Activated T-cell treated with anti-CD3 and anti-CD28 coated beads, Interleukin-2, amount 50 U/mL, for 4 hours (primary cell): ENCODE measurements around the gene COL26A1. TPM values are rescaled to one million over a fixed set of nuclear protein-coding genes. Genes with fewer than 3 reads are reported as not detected.

Experiments used
- ATAC-seq, 2 donors: fragments of 200-7000 bp; cut with Tn5 transposase; one replicate each; pipeline ENCODE4 v1.10.0; 2021
- DNase-seq: peaks from one replicate; pipeline ENCODE4 v3.0.0-alpha.2; 2020
- H3K27me3 Mint-ChIP-seq: one replicate; pipeline ENCODE4 v1.8.0; 2021; ENCODE audit warnings: low read depth, mixed read lengths
- H3K36me3 Mint-ChIP-seq: one replicate; pipeline ENCODE4 v1.8.0; 2022; ENCODE audit warnings: mixed read lengths; ENCODE audit not compliant: insufficient read depth
- H3K4me1 Mint-ChIP-seq: one replicate; pipeline ENCODE4 v1.8.0; 2021; ENCODE audit warnings: low read depth, mixed read lengths
- H3K4me3 Mint-ChIP-seq: one replicate; pipeline ENCODE4 v1.8.0; 2021; ENCODE audit warnings: mild to moderate bottlenecking, moderate library complexity, mixed read lengths
- H3K9me3 Mint-ChIP-seq: one replicate; pipeline ENCODE4 v1.8.0; 2021; ENCODE audit warnings: mixed read lengths
- total RNA-seq, 3 donors: library from RNA; stranded (reverse); gene quantifications; one replicate each; pipeline ENCODE4 v1.2.1, GENCODE V29; 2021

COL26A1 gene
- total RNA-seq, 3 donors from 2014 or later, result 0.05 TPM; not detected in 2

GRCh38 chr7:101542527-101543241 is 180.0 kb downstream of the COL26A1 start:
- Mint-ChIP-seq H3K4me1 (no peaks in the 10 kb centered on the region), H3K9me3 (no peaks in the 10 kb centered on the region), H3K36me3 (no peaks in the 10 kb centered on the region), H3K4me3 (no peak overlapping the region), H3K27me3 (peaks cover 1% of the 10 kb centered on the region)
- DNase-seq, result peak; percentile 74
- ATAC-seq, result peak in 1 of 2 donors; percentile 39

GRCh38 chr7:101543242-101543766 is 180.6 kb downstream of the COL26A1 start:
- Mint-ChIP-seq H3K4me3 (no peak overlapping the region), H3K36me3 (no peaks in the 10 kb centered on the region), H3K4me1 (no peaks in the 10 kb centered on the region), H3K27me3 (peaks cover 3% of the 10 kb centered on the region), H3K9me3 (no peaks in the 10 kb centered on the region)
- ATAC-seq (no peak), DNase-seq (no peak)

- ATAC-seq (no peak), DNase-seq (no peak)
- Mint-ChIP-seq H3K36me3 (no peaks in the 10 kb centered on the region), H3K4me1 (no peaks in the 10 kb centered on the region), H3K9me3 (no peaks in the 10 kb centered on the region), H3K4me3 (no peak overlapping the region), H3K27me3 (peaks cover 3% of the 10 kb centered on the region)
Measured at GRCh38 chr7:101543846-101544245, 181.2 kb downstream of the COL26A1 start.

- H3K4me3 Mint-ChIP-seq, result no peak overlapping the region
Measured at GRCh38 chr7:101545441-101546190, 182.9 kb downstream of the COL26A1 start.

GRCh38 chr7:101546308-101546936 is 183.7 kb downstream of the COL26A1 start:
- no peaks in the 10 kb centered on the region for H3K9me3 Mint-ChIP-seq
- no peaks in the 10 kb centered on the region for H3K4me1 Mint-ChIP-seq
- no peaks in the 10 kb centered on the region for H3K36me3 Mint-ChIP-seq
- H3K27me3 Mint-ChIP-seq, result peaks cover 9% of the 10 kb centered on the region
- DNase-seq (no peak), ATAC-seq (no peak)
- H3K4me3 Mint-ChIP-seq, result no peak overlapping the region

More at GRCh38 chr7:101545441-101546190, 182.9 kb downstream of the COL26A1 start:
- ATAC-seq (no peak), DNase-seq (no peak)
- Mint-ChIP-seq H3K27me3 (peaks cover 9% of the 10 kb centered on the region), H3K4me1 (no peaks in the 10 kb centered on the region), H3K9me3 (no peaks in the 10 kb centered on the region), H3K36me3 (no peaks in the 10 kb centered on the region)

- no peak for ATAC-seq
- H3K4me1 Mint-ChIP-seq, result no peaks in the 10 kb centered on the region
- H3K27me3 Mint-ChIP-seq, result peaks cover 9% of the 10 kb centered on the region
- H3K9me3 Mint-ChIP-seq, result no peaks in the 10 kb centered on the region
- no peak overlapping the region for H3K4me3 Mint-ChIP-seq
- H3K36me3 Mint-ChIP-seq, result no peaks in the 10 kb centered on the region
- DNase-seq, result no peak
Measured at GRCh38 chr7:101547022-101547915, 184.6 kb downstream of the COL26A1 start.

GRCh38 chr7:101547916-101548661 is 185.4 kb downstream of the COL26A1 start:
- Mint-ChIP-seq H3K4me1 (no peaks in the 10 kb centered on the region), H3K36me3 (no peaks in the 10 kb centered on the region), H3K27me3 (peaks cover 9% of the 10 kb centered on the region), H3K4me3 (no peak overlapping the region), H3K9me3 (no peaks in the 10 kb centered on the region)
- no peak for DNase-seq
- ATAC-seq, result no peak

- H3K4me1 Mint-ChIP-seq, result no peaks in the 10 kb centered on the region
- H3K9me3 Mint-ChIP-seq, result no peaks in the 10 kb centered on the region
- H3K36me3 Mint-ChIP-seq, result no peaks in the 10 kb centered on the region
- no peak for DNase-seq
- no peak for ATAC-seq
- no peak overlapping the region for H3K4me3 Mint-ChIP-seq
- H3K27me3 Mint-ChIP-seq, result peaks cover 11% of the 10 kb centered on the region
Measured at GRCh38 chr7:101549734-101550133, 187.1 kb downstream of the COL26A1 start.

GRCh38 chr7:101550641-101551541 is 188.2 kb downstream of the COL26A1 start:
- ATAC-seq, result peak in 1 of 2 donors; percentile 30
- Mint-ChIP-seq H3K9me3 (no peaks in the 10 kb centered on the region), H3K27me3 (peaks cover 11% of the 10 kb centered on the region), H3K36me3 (no peaks in the 10 kb centered on the region), H3K4me1 (no peaks in the 10 kb centered on the region), H3K4me3 (no peak overlapping the region)
- no peak for DNase-seq

GRCh38 chr7:101553018-101553770 is 190.5 kb downstream of the COL26A1 start:
- Mint-ChIP-seq H3K36me3 (no peaks in the 10 kb centered on the region), H3K4me1 (no peaks in the 10 kb centered on the region), H3K4me3 (no peak overlapping the region), H3K27me3 (peaks cover 8% of the 10 kb centered on the region), H3K9me3 (no peaks in the 10 kb centered on the region)
- no peak for DNase-seq
- ATAC-seq, result no peak

GRCh38 chr7:101553771-101554445 is 191.2 kb downstream of the COL26A1 start:
- Mint-ChIP-seq H3K9me3 (no peaks in the 10 kb centered on the region), H3K4me1 (no peaks in the 10 kb centered on the region), H3K4me3 (no peak overlapping the region), H3K27me3 (peaks cover 10% of the 10 kb centered on the region), H3K36me3 (no peaks in the 10 kb centered on the region)
- ATAC-seq (no peak), DNase-seq (no peak)
